ENCODE results near the gene CDC42EP4. TPM values are rescaled to one million over a fixed set of nuclear protein-coding genes. Genes with fewer than 3 reads are reported as not detected.

Gene CDC42EP4
- total RNA-seq, 4 donors from 2014 or later = 54.9 to 75.6 (median 69.6) TPM

DNA sequence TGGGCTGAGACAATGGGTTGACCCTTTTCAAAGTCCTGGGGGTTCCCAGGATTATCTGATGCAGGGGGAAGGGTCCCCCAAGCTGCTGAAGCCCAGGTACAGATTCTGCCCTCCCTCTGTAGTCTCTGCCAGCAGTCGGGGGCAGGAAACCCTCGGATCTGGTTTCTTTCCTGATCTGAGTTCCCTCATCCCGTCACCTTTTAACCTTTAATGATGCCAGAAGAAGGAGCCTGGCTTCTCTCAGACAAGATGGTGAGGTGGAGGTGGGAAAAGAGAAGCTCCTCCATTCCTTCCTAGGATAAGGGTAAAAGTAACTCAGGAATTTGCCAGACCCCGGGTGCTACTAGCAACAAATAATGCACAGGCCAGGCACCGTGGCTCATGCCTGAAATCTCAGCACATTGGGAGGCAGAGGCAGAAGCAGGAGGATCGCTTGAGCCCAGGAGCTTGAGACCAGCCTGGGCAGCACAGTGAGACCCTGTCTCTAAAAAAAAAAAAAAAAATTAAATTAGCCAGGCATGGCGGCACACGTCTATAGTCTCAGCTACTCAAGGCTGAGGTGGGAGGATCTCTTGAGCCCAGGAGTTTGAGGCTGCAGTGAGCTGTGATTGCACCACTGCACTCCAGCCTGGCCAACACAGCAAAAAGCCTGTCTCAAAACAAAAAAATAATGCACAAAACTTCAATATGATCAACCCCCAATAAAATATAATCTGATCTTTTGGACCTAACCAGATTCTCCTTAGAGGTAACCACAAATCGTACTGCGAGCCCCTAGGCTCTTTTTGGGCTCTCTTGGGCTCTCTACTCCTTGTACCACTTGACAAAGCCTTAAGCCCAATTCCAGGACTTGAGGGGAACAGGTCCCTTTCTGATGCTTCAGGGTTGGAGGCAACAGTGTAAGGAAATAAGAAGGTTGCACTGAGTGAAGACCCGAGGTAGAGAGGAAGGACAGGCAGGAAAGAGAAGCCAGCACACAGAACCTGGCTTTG is 5.7 kb downstream of the CDC42EP4 start:
- intact Hi-C loops (cut with DNase I; ENCODE audit: low total_unique reads) = no loop called here
- in situ Hi-C loops (cut with MboI; ENCODE audit: low pct_ligation_motif_present in 1 of 4, low pct_unique_long_range_greater_than_20kb in 1 of 4, low sequenced_read_pairs in 3 of 4) = no loop called here
- DNase-seq = no peak
- WGBS, 2 donors (ENCODE audit: low coverage in 1 of 2) = 45 to 51% methylated on average over 7 to 11 of the region's 11 CpGs
- Histone ChIP-seq H3K27me3 (no peaks in the 10 kb centered on the region), H3K4me3 (peak overlapping the region in 1 of 4 donors; percentile 44), H3K9me3 (no peaks in the 10 kb centered on the region), H3K4me1 (peaks cover 30 to 87% (median 73%) of the 10 kb centered on the region in 4 donors), H3K36me3 (no peaks in the 10 kb centered on the region), H3K27ac (peak overlapping the region; percentile 99 to 100 (median 100))
- TF ChIP-seq POLR2A (IDR thresholded peaks at IDR 0.05) (no peak), EP300 (IDR thresholded peaks at IDR 0.05; ENCODE audit: low read depth) (no peak), POLR2AphosphoS5 (IDR thresholded peaks at IDR 0.05) (no peak)
- TF ChIP-seq, protein P1, sequence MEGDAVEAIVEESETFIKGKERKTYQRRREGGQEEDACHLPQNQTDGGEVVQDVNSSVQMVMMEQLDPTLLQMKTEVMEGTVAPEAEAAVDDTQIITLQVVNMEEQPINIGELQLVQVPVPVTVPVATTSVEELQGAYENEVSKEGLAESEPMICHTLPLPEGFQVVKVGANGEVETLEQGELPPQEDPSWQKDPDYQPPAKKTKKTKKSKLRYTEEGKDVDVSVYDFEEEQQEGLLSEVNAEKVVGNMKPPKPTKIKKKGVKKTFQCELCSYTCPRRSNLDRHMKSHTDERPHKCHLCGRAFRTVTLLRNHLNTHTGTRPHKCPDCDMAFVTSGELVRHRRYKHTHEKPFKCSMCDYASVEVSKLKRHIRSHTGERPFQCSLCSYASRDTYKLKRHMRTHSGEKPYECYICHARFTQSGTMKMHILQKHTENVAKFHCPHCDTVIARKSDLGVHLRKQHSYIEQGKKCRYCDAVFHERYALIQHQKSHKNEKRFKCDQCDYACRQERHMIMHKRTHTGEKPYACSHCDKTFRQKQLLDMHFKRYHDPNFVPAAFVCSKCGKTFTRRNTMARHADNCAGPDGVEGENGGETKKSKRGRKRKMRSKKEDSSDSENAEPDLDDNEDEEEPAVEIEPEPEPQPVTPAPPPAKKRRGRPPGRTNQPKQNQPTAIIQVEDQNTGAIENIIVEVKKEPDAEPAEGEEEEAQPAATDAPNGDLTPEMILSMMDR (IDR thresholded peaks at IDR 0.05) = no peak

DNA sequence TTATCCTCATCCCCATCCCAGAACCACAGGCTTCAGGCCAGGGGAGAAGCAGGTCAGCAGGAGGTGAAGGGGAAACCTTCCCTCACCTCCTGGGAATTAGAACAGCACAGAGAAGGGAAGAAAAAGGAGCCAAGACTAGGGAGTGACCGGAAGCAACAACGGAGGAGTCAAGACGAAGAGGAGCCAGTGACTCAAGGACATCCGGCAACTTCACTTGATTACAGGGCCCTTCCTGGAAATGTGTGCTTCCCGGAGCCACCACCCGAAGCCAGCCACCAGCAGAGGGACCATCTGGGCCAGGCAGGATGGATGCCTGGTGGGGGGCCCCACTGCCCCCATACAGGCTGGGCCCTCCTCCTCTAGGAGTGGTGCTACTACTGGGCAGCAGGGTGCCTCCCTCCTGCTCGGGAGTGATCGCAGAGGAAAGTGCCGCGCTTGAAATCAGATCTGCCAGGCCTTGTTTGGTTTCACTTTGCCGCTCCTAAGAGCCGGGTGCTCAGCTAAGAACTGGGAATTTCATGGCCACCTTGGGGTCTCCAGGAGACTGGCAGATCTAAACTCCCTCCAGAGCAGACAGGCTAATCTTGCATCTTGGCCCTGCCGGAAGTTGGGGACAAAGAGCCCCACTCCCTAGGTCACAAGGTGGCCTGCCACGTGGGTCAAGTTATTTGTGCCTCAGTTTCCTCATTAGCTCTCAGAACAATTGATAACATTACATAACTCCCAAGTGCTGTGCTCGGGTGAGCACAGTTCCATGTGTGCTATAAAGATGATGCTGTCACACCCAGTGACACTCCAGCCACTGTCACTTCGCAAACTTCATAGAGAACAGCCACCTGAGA is 6.6 kb downstream of the CDC42EP4 start:
- H3K4me1 ChIP-seq = peaks cover 35 to 94% (median 78%) of the 10 kb centered on the region in 4 donors
- in situ Hi-C loops (cut with MboI; ENCODE audit: low pct_ligation_motif_present in 1 of 4, low pct_unique_long_range_greater_than_20kb in 1 of 4, low sequenced_read_pairs in 3 of 4) = no loop called here
- 0 to 22% methylated on average over 3 to 16 of the region's 16 CpGs for WGBS, 2 donors (ENCODE audit: low coverage in 1 of 2)

GRCh38 chr17:73304438-73304837 is 7.4 kb downstream of the CDC42EP4 start:
- Histone ChIP-seq H3K4me3 (peak overlapping the region in 2 of 4 donors; percentile 18 to 44), H3K4me1 (peaks cover 41 to 94% (median 78%) of the 10 kb centered on the region in 4 donors)
- TF ChIP-seq POLR2A (IDR thresholded peaks at IDR 0.05) = no peak
- TF ChIP-seq, protein P1 (IDR thresholded peaks at IDR 0.05) = no peak
- no peak for TF ChIP-seq EP300 (IDR thresholded peaks at IDR 0.05; ENCODE audit: low read depth)
- no peak for TF ChIP-seq POLR2AphosphoS5 (IDR thresholded peaks at IDR 0.05)

More for the DNA sequence above, 6.6 kb downstream of the CDC42EP4 start:
- intact Hi-C loops (cut with DNase I; ENCODE audit: low total_unique reads) = no loop called here
- no peaks in the 10 kb centered on the region for H3K27me3 ChIP-seq
- no peaks in the 10 kb centered on the region for H3K9me3 ChIP-seq
- H3K4me3 ChIP-seq = peak overlapping the region; percentile 14 to 44 (median 23)
- peak overlapping the region; percentile 99 to 100 (median 100) for H3K27ac ChIP-seq
- H3K36me3 ChIP-seq = no peaks in the 10 kb centered on the region
- peak; percentile 67 for TF ChIP-seq EP300 (IDR thresholded peaks at IDR 0.05; ENCODE audit: low read depth)
- peak; percentile 49 to 71 (median 58) for TF ChIP-seq POLR2AphosphoS5 (IDR thresholded peaks at IDR 0.05)
- TF ChIP-seq POLR2A (IDR thresholded peaks at IDR 0.05) = peak; percentile 41
- TF ChIP-seq, protein P1 (IDR thresholded peaks at IDR 0.05) = peak in 3 of 5 experiments; percentile 33 to 56 (median 48)
- DNase-seq = peak; percentile 65

More at GRCh38 chr17:73304438-73304837, 7.4 kb downstream of the CDC42EP4 start:
- in situ Hi-C loops (cut with MboI; ENCODE audit: low pct_ligation_motif_present in 1 of 4, low pct_unique_long_range_greater_than_20kb in 1 of 4, low sequenced_read_pairs in 3 of 4) (no loop called here), intact Hi-C loops (cut with DNase I; ENCODE audit: low total_unique reads) (no loop called here)
- H3K9me3 ChIP-seq = no peaks in the 10 kb centered on the region
- no peaks in the 10 kb centered on the region for H3K27me3 ChIP-seq
- no peaks in the 10 kb centered on the region for H3K36me3 ChIP-seq
- WGBS, 2 donors (ENCODE audit: low coverage in 1 of 2) = 20 to 48% methylated on average over 1 to 8 of the region's 8 CpGs
- DNase-seq = no peak
- peak overlapping the region; percentile 99 to 100 (median 100) for H3K27ac ChIP-seq
